Measurements from ENCODE around the gene UBXN11.
A peak's percentile ranks its signal among the peaks of the same experiment; 100 is the strongest.

The UBXN11 gene

GRCh38 chr1:26279456-26280332 lies 26.7 kb downstream of the UBXN11 start, which contains the start of gene SH3BGRL3:
SH3BGRL3 (plus strand) TSS chr1:26280086; CDS start chr1:26280156, 70 bp downstream.
- in situ Hi-C loops (cut with HindIII; ENCODE audit: low pct_ligation_motif_present, low pct_unique_long_range_greater_than_20kb, low sequenced_read_pairs) = no loop called here
- DNase-seq = peak; percentile 79

DNA sequence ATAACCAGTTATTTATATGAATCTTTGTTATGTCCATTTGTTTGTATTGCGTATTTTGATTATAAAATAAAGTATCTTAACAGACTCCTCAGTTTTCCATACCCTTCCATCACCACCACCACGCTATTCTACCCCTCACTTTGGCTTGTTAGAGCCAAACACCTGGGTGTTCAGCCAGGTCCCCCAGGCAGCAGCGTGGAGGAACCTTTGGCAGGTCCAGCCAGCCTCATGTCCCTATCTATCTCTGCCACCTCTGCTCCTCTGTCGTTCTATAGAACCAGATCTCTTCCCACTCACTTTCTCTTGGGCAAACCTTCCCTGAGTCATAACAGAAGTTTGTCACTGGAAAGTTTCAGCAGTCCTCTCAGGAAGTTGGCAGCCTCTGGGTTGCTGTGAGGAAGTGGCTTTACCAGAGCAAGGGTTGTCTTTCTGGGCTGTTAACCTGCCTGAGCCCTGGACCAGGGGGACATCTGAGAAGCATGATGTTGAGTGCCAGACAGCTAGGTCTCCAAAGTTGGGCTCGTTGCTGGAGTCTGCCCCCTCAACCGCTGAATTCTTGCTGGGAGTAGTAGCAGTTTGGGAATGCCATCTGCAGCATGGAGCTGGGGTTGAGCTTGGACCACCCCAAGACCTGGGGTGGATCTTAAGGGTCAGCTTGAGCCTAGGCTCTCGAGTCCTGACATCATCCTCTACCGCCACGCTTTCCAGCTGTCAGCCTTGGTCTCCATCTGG lies 27.5 kb downstream of the UBXN11 start:
- DNase-seq = peak; percentile 16
- in situ Hi-C loops (cut with HindIII; ENCODE audit: low pct_ligation_motif_present, low pct_unique_long_range_greater_than_20kb, low sequenced_read_pairs) = no loop called here

DNA sequence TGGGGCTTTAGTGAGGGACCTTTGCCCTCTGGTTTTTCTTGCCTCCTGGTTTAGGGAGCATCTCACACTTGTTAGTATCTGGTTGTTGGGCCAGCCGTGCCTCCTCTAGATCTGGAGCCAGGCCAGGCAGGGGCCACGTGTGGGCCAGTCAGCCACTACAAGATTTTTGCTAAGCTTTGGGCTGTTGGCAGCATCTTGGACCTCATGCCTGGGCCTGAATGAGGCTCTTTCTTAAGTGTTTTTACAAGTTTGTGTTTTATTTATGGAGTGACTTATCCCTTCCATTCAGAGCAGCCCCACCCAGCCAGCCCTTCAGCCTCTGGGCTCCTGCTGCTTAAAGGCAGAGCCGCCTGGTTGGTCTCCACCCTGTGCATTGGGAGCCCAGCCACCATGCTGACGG lies 28.1 kb downstream of the UBXN11 start:
- no peak for DNase-seq
- in situ Hi-C loops (cut with HindIII; ENCODE audit: low pct_ligation_motif_present, low pct_unique_long_range_greater_than_20kb, low sequenced_read_pairs) = no loop called here

DNA sequence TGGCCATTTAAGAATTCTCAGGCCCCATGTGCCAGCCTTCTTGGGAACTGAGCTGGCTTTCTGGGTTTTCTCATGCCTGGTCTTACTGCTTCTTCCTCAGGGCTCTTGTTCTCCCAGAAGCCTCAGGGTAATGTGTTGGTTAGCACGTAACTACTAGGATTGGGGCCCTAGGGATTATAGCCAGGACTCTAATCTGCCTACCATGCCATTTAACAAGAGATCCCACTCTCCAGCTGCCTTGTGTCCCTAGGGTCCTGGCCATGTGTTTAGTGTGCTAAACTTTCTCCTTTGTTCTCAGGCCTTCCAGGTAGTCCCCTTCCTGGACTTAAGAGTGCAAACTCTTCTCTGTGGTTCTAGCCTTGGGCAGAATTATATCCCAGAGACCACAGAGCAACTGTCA lies 28.7 kb downstream of the UBXN11 start:
- no peak for DNase-seq

GRCh38 chr1:26277261-26277661 lies 29.2 kb downstream of the UBXN11 start:
- in situ Hi-C loops (cut with HindIII; ENCODE audit: low pct_ligation_motif_present, low pct_unique_long_range_greater_than_20kb, low sequenced_read_pairs) = no loop called here
- no peak for DNase-seq

More for the DNA sequence above, 28.7 kb downstream of the UBXN11 start:
- in situ Hi-C loops (cut with HindIII; ENCODE audit: low pct_ligation_motif_present, low pct_unique_long_range_greater_than_20kb, low sequenced_read_pairs) = no loop called here

GRCh38 chr1:26276432-26276838 lies 30.0 kb downstream of the UBXN11 start:
- no peak for DNase-seq
- in situ Hi-C loops (cut with HindIII; ENCODE audit: low pct_ligation_motif_present, low pct_unique_long_range_greater_than_20kb, low sequenced_read_pairs) = no loop called here

- peak; percentile 78 for DNase-seq
- in situ Hi-C loops (cut with HindIII; ENCODE audit: low pct_ligation_motif_present, low pct_unique_long_range_greater_than_20kb, low sequenced_read_pairs) = no loop called here
Observed at GRCh38 chr1:26275580-26276431, 30.6 kb downstream of the UBXN11 start.

DNA sequence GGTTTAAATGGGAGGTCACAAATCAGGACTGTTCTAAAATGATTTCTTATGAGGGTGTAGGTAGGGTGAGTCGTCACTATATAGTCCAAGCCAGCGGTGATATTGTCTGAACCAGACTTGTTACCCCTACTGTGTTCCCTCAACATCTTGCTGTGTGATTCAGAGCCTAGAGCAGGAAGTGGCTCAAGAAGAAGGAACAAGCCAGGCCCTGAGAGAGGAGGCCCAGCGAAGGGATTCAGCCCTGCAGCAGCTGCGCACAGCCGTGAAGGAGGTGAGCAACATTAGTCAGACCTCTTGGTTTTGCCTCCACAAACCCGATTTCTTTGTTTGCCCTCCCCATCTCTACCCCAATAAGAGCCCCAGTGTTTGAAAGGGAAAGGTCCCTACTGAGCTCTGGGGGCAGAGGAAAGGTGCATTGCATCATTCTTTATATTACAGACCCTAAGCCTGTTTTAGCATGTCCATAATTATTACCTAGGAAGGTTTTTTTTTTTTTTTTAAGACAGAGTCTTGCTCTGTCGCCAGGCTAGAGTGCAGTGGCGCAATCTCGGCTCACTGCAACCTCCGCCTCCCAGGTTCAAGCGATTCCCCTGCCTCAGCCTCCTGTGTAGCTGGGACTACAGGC lies 31.5 kb downstream of the UBXN11 start:
- in situ Hi-C loops (cut with HindIII; ENCODE audit: low pct_ligation_motif_present, low pct_unique_long_range_greater_than_20kb, low sequenced_read_pairs) = no loop called here
- DNase-seq = no peak

- in situ Hi-C loops (cut with HindIII; ENCODE audit: low pct_ligation_motif_present, low pct_unique_long_range_greater_than_20kb, low sequenced_read_pairs) = no loop called here
- DNase-seq = no peak
Observed at GRCh38 chr1:26269198-26269550, 37.3 kb downstream of the UBXN11 start.

DNA sequence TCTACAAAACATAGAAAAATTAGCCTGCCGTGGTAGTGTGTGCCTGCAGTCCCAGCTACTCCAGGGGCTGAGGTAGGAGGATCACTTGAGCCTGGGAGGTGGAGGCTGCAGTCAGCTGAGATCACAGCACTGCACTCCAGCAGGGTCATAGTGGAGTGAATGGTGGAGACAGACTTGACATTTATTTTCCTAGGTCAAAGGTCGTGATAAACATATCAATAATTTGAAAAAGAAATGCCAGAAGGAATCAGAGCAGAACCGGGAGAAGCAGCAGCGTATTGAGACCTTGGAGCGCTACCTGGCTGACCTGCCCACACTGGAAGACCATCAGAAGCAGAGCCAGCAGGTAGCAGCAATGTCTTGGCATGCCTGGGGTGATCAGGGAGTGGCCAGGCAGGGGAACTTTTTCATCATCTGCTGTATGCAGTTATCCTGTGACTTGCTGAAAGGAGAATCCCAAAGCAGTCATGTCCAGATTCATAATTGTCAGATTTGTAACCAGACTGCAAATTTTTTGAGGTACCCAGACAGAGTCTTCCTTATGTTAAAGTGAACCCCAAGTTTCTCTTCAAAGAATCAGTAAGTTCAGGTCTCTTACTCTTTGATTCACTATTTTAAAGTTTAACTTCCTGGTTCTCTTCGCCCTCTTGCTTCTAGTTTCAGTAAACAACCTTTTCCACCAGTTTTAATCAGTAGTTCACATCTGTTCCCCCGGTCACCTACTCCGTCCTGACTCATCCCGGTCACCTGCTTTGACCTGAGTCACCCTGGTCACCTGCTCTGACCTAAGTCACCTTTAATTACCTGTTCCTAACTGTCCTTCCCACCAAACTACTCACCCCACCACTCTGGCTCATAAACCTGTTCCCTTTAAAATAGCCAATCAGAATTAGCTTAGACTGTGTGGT lies 37.9 kb downstream of the UBXN11 start:
- no peak for DNase-seq
- in situ Hi-C loops (cut with HindIII; ENCODE audit: low pct_ligation_motif_present, low pct_unique_long_range_greater_than_20kb, low sequenced_read_pairs) = no loop called here

DNA sequence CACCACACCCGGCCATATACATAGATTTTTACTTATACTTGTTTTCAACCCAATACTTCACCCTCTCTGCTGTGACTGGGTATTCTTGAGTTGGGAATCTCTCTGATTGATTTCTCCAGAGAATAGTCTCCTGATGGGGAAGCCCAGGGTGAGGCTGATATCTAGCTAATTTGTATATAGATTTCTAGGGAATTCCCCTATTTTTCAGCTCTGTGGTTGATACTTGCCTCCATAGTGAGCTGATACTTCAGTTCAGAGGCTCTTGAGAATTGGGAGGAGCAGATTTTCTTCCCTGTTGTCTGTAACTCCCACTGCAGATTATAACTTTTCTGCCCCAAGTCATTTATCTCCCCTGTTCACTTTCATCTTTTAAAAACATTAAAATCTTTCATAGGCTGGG lies 41.0 kb downstream of the UBXN11 start:
- no peak for DNase-seq
- in situ Hi-C loops (cut with HindIII; ENCODE audit: low pct_ligation_motif_present, low pct_unique_long_range_greater_than_20kb, low sequenced_read_pairs) = no loop called here

DNA sequence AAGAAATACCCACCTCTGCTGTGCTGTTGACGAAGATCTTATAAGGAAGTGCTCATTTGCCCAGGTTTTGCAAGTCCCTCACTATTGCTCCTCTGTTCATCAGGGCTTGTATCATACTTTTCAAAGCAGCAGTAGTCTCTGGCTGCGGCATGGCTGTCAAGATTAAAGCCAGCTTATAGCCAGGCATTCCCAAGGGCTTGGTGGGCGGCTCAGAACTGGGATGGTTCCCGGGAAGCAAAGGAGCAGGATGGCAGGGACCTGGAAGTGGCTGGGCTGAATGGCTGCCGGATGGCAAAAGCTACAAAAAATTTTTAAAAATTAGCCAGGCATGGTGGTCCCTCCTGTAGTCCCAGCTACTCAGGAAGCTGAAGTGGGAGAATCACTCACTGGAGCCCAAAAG lies 43.2 kb downstream of the UBXN11 start:
- in situ Hi-C loops (cut with HindIII; ENCODE audit: low pct_ligation_motif_present, low pct_unique_long_range_greater_than_20kb, low sequenced_read_pairs) = no loop called here
- no peak for DNase-seq

DNA sequence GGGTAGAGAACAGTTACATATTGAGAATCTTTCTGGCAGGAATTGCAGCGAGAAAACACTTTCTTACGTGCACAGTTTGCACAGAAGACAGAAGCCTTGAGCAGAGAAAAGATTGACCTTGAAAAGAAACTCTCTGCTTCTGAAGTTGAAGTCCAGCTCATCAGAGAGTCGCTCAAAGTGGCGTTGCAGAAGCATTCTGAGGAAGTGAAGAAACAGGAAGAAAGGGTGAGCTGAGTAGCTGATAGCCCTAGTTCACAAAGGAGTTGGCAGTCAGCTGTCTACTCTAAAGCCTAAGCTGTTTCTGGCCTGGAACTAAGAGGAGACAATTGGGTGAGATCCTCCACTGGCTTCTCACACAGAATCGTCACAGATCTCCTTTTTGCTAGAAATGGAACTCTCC lies 46.9 kb downstream of the UBXN11 start:
- DNase-seq = no peak
- in situ Hi-C loops (cut with HindIII; ENCODE audit: low pct_ligation_motif_present, low pct_unique_long_range_greater_than_20kb, low sequenced_read_pairs) = no loop called here

DNA sequence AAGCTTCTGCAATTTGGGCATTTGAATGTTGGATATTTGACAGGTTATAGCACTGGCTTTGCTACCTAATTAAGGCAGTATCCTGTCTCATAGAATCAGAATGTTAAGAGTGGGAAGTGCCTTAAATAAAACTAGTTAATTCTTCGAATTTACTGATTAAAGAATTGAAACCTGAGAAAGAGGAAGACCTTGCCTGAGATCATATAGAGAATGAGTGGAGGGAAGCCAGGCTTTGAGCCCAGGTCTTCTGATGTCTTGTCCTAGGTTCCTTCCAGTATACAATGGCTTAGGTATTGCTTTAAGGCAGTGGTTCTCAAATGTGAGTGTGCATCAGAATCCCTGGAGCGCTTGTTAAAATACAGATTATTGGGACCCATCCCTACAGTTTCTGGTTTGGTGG lies 47.4 kb downstream of the UBXN11 start:
- in situ Hi-C loops (cut with HindIII; ENCODE audit: low pct_ligation_motif_present, low pct_unique_long_range_greater_than_20kb, low sequenced_read_pairs) = no loop called here
- no peak for DNase-seq

DNA sequence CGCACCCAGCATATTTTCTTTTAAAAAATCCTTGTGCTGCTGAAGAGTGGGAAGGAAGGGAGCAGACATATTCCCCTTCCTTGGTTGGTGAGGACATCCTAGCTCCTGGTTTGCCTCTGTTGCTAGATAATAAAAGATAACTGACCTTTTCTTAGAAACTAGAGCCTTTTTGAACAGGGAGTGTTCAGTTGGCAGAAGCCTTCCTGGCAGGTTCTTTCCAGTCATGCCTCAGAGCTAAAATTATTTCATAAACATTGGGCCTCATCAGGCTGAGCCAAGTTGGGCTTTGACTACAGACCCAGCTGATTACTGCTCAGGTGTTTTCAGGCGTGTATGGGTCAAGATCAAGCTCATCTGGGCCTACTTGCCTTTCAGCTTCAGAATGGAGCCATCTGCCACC lies 49.2 kb downstream of the UBXN11 start:
- in situ Hi-C loops (cut with HindIII; ENCODE audit: low pct_ligation_motif_present, low pct_unique_long_range_greater_than_20kb, low sequenced_read_pairs) = no loop called here
- no peak for DNase-seq

DNA sequence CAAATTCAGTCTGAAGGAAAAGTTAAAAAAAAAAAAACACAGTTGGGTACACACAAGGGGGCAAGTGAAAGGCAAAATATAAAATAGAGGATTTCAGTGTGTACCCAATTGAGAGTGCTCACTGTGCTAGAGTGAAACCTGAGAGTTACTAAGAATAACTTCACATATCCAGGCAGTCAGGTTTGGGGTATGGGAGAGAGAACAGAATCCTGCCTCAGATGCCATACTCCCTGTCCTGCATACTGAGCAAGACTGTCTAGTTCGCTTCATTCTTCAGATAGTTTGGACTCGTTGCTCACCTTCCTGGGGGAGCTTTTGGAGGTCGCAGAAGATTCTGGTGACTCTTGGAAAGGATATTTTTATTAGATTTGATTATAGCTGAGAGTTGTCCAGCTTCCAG lies 52.0 kb downstream of the UBXN11 start:
- in situ Hi-C loops (cut with HindIII; ENCODE audit: low pct_ligation_motif_present, low pct_unique_long_range_greater_than_20kb, low sequenced_read_pairs) = no loop called here
- no peak for DNase-seq

DNA sequence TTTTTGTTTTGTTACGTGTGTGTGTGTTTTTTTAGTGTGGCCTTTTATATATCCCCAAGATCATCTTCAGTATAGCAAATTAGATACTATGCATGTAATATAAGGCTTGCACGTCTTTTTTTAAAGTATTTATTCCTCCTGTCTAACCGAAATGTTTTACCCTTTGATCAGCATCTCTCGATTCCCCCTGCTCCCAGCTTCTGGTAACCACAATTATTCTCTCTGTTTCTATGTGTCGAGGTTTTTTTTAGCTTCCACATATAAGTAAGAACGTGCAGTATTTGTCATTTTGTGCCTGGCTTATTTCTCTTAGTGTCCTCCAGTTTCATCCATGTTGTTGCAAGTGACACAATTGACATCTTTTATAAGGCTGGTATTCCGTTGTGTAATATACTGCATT lies 53.7 kb downstream of the UBXN11 start:
- in situ Hi-C loops (cut with HindIII; ENCODE audit: low pct_ligation_motif_present, low pct_unique_long_range_greater_than_20kb, low sequenced_read_pairs) = no loop called here
- no peak for DNase-seq

DNA sequence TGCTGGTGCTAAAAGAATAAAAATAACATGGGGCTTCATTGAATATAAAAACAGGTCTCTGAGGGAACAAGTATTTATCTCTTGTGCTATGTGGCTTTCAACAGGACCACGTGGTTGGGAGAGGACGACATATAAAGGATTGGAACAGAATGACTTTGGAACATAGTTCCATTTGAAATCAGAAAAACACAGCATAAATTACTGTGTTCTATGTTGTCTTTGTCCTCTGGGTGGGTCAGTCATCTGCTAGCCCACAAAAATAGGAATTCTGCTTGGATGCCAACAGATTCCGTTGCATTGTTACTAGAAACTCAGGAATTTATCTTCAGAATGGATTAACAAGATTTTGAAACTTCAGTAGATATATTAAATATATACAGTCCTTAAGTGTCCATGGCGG lies 66.5 kb downstream of the UBXN11 start:
- DNase-seq = no peak
- in situ Hi-C loops (cut with HindIII; ENCODE audit: low pct_ligation_motif_present, low pct_unique_long_range_greater_than_20kb, low sequenced_read_pairs) = no loop called here

Measured in ACHN (cell line).